Suprapubic skin (tissue), 4 donors: ENCODE data around the gene EPHA6. TPM values are rescaled to one million over a fixed set of nuclear protein-coding genes. Genes with fewer than 3 reads are reported as not detected.

Source experiments
- DNase-seq, 2 donors: peaks; one replicate each; pipeline ENCODE4 v3.0.0-alpha.2; 2019; ENCODE audit warnings: low spot score in 2 of 2
- H3K27ac ChIP-seq: fragments of 200-600 bp; sonication (generic); one replicate; pipeline ENCODE4 v1.5.1; 2019
- H3K27me3 ChIP-seq: fragments of 200-600 bp; sonication (generic); one replicate; pipeline ENCODE4 v1.5.1; 2019
- H3K36me3 ChIP-seq: fragments of 200-600 bp; sonication (generic); one replicate; pipeline ENCODE4 v1.5.1; 2019
- H3K4me1 ChIP-seq: fragments of 200-600 bp; sonication (generic); one replicate; pipeline ENCODE4 v1.5.1; 2019
- H3K4me3 ChIP-seq: fragments of 200-600 bp; sonication (generic); one replicate; pipeline ENCODE4 v1.5.1; 2019; ENCODE audit warnings: mild to moderate bottlenecking
- H3K9me3 ChIP-seq: fragments of 200-600 bp; sonication (generic); one replicate; pipeline ENCODE4 v1.5.1; 2019
- CTCF ChIP-seq, 2 donors: fragments of 200-600 bp in 1 of 2; fragments of 450-650 bp in 1 of 2; sonication (generic) in 1 of 2; IDR thresholded peaks; one replicate each; pipeline ENCODE4 v1.5.1; 2016 to 2019; ENCODE audit warnings: antibody characterized with exemption in 2 of 2, mild to moderate bottlenecking in 1 of 2, moderate library complexity in 1 of 2
- EP300 ChIP-seq: sonication (generic); formaldehyde crosslinking; IDR thresholded peaks from one replicate; pipeline ENCODE4 v1.6.1; 2017; ENCODE audit warnings: antibody characterized with exemption
- POLR2A ChIP-seq, 2 donors: fragments of 450-650 bp; IDR thresholded peaks; one replicate each; pipeline ENCODE4 v1.6.1; 2017; ENCODE audit warnings: antibody characterized with exemption in 2 of 2, mild to moderate bottlenecking in 2 of 2, moderate library complexity in 2 of 2
- POLR2AphosphoS5 ChIP-seq, 3 donors: sonication (generic); formaldehyde crosslinking; IDR thresholded peaks; one replicate each; pipeline ENCODE4 v1.6.1; 2017; ENCODE audit warnings: antibody characterized with exemption in 3 of 3
- WGBS: methylation state at CpG from one replicate; pipeline ENCODE4 v1.1.5; 2018; 5-methylcytosine and 5-hydroxymethylcytosine counted together
- total RNA-seq, 4 donors: library from RNA; depleted of rRNA; stranded (reverse); fragments of >200 nt; gene quantifications; one replicate each; pipeline ENCODE4 v1.1.0, GENCODE V29; 2016

EPHA6 gene
- total RNA-seq, 4 donors from 2014 or later = not detected

- no peak for DNase-seq
- H3K4me1 ChIP-seq = no peaks in the 10 kb centered on the region
- H3K9me3 ChIP-seq = no peaks in the 10 kb centered on the region
- 80% methylated on average over 1 of the region's 1 CpG for WGBS
- H3K4me3 ChIP-seq = no peak overlapping the region
- TF ChIP-seq POLR2AphosphoS5 (IDR thresholded peaks at IDR 0.05) = no peak
- no peak for TF ChIP-seq POLR2A (IDR thresholded peaks at IDR 0.05)
- no peak for TF ChIP-seq CTCF (IDR thresholded peaks at IDR 0.05)
- TF ChIP-seq EP300 = no peak
- H3K27ac ChIP-seq = no peak overlapping the region
- no peaks in the 10 kb centered on the region for H3K36me3 ChIP-seq
- H3K27me3 ChIP-seq = no peaks in the 10 kb centered on the region
These were observed 215.6 kb downstream of the EPHA6 start for GRCh38 chr3:97029972-97030371.

- Histone ChIP-seq H3K27me3 (no peaks in the 10 kb centered on the region), H3K4me1 (no peaks in the 10 kb centered on the region), H3K27ac (no peak overlapping the region), H3K36me3 (no peaks in the 10 kb centered on the region), H3K9me3 (no peaks in the 10 kb centered on the region), H3K4me3 (no peak overlapping the region)
- TF ChIP-seq POLR2AphosphoS5 (IDR thresholded peaks at IDR 0.05) (no peak), EP300 (no peak), POLR2A (IDR thresholded peaks at IDR 0.05) (no peak), CTCF (IDR thresholded peaks at IDR 0.05) (no peak)
- DNase-seq = no peak
- 85% methylated on average over 3 of the region's 3 CpGs for WGBS
These were observed 223.0 kb downstream of the EPHA6 start for GRCh38 chr3:97037294-97037943.

GRCh38 chr3:97043411-97043810 lies 229.0 kb downstream of the EPHA6 start:
- WGBS = 77% methylated on average over 2 of the region's 2 CpGs
- DNase-seq = no peak
- H3K36me3 ChIP-seq = no peaks in the 10 kb centered on the region
- H3K4me1 ChIP-seq = no peaks in the 10 kb centered on the region
- TF ChIP-seq CTCF (IDR thresholded peaks at IDR 0.05) (no peak), POLR2AphosphoS5 (IDR thresholded peaks at IDR 0.05) (no peak), POLR2A (IDR thresholded peaks at IDR 0.05) (no peak), EP300 (no peak)
- no peak overlapping the region for H3K27ac ChIP-seq
- H3K9me3 ChIP-seq = no peaks in the 10 kb centered on the region
- H3K4me3 ChIP-seq = no peak overlapping the region
- H3K27me3 ChIP-seq = no peaks in the 10 kb centered on the region

- Histone ChIP-seq H3K27me3 (no peaks in the 10 kb centered on the region), H3K4me3 (no peak overlapping the region), H3K36me3 (no peaks in the 10 kb centered on the region), H3K4me1 (no peaks in the 10 kb centered on the region), H3K9me3 (no peaks in the 10 kb centered on the region), H3K27ac (no peak overlapping the region)
- no peak for DNase-seq
- no peak for TF ChIP-seq POLR2AphosphoS5 (IDR thresholded peaks at IDR 0.05)
- no peak for TF ChIP-seq CTCF (IDR thresholded peaks at IDR 0.05)
- no peak for TF ChIP-seq EP300
- TF ChIP-seq POLR2A (IDR thresholded peaks at IDR 0.05) = no peak
- whole genome bisulfite sequencing = 93% methylated on average over 3 of the region's 3 CpGs
These were observed 243.0 kb downstream of the EPHA6 start for GRCh38 chr3:97057365-97057764.

GRCh38 chr3:97059168-97059567 lies 244.8 kb downstream of the EPHA6 start:
- no peaks in the 10 kb centered on the region for H3K9me3 ChIP-seq
- no peaks in the 10 kb centered on the region for H3K4me1 ChIP-seq
- H3K36me3 ChIP-seq = no peaks in the 10 kb centered on the region
- H3K27ac ChIP-seq = no peak overlapping the region
- H3K4me3 ChIP-seq = no peak overlapping the region
- DNase-seq = no peak
- 45% methylated on average over 1 of the region's 1 CpG for WGBS
- no peak for TF ChIP-seq EP300
- TF ChIP-seq POLR2A (IDR thresholded peaks at IDR 0.05) = no peak
- TF ChIP-seq CTCF (IDR thresholded peaks at IDR 0.05) = no peak
- no peak for TF ChIP-seq POLR2AphosphoS5 (IDR thresholded peaks at IDR 0.05)
- no peaks in the 10 kb centered on the region for H3K27me3 ChIP-seq
